Fibroblast of lung (primary cell): Measurements from ENCODE around the gene NCAM2. TPM values are rescaled to one million over a fixed set of nuclear protein-coding genes. Genes with fewer than 3 reads are reported as not detected.
A peak's percentile ranks its signal among the peaks of the same experiment; 100 is the strongest.

Experiments used
- DNase-seq, 2 donors: peaks; one replicate each; pipeline versions ENCODE4 v3.0.0 to v3.0.0-alpha.2; 2010; ENCODE audit warnings: low read depth in 2 of 2
- H2AFZ ChIP-seq: 2 replicates; pipeline ENCODE4 v1.5.1; 2012; ENCODE audit warnings: low read length, control low read depth, inconsistent platforms
- H3K27ac ChIP-seq: 2 replicates; pipeline ENCODE4 v1.5.1; 2011; ENCODE audit warnings: low read length, control low read depth; ENCODE audit not compliant: insufficient read depth
- H3K27me3 ChIP-seq: 2 replicates; pipeline ENCODE4 v1.5.1; 2011; ENCODE audit warnings: mild to moderate bottlenecking, low read length; ENCODE audit not compliant: control insufficient read depth, insufficient read depth
- H3K36me3 ChIP-seq: 2 replicates; pipeline ENCODE4 v1.5.1; 2011; ENCODE audit warnings: low read length; ENCODE audit not compliant: control insufficient read depth, insufficient read depth
- H3K4me1 ChIP-seq: 2 replicates; pipeline ENCODE4 v1.5.1; 2011; ENCODE audit warnings: low read length; ENCODE audit not compliant: control insufficient read depth, insufficient read depth; ENCODE audit errors: extremely low read depth
- H3K4me2 ChIP-seq: 2 replicates; pipeline ENCODE4 v1.5.1; 2011; ENCODE audit warnings: low read length, control low read depth; ENCODE audit not compliant: insufficient read depth; ENCODE audit errors: extremely low read depth
- H3K4me3 ChIP-seq, 4 experiments: fragments of 200-600 bp in 1 of 4; sonication (generic) in 1 of 4; replicated peaks in 1 of 4; 2 replicates each; pipeline ENCODE4 v1.5.1; 2011 to 2016; ENCODE audit warnings: low read length in 4 of 4, low read depth in 3 of 4, mild to moderate bottlenecking in 3 of 4, control low read depth in 2 of 4, inconsistent platforms in 1 of 4, mixed read lengths in 1 of 4; ENCODE audit not compliant: insufficient read depth in 1 of 4; ENCODE audit errors: control extremely low read depth in 1 of 4
- H3K79me2 ChIP-seq: 2 replicates; pipeline ENCODE4 v1.5.1; 2012; ENCODE audit warnings: mild to moderate bottlenecking, low read length, inconsistent platforms; ENCODE audit not compliant: control insufficient read depth, insufficient read depth
- H3K9ac ChIP-seq: 2 replicates; pipeline ENCODE4 v1.5.1; 2011; ENCODE audit warnings: mild to moderate bottlenecking, low read length, control low read depth; ENCODE audit not compliant: insufficient read depth
- H3K9me3 ChIP-seq: 2 replicates; pipeline ENCODE4 v1.5.1; 2012; ENCODE audit warnings: low read depth, low read length; ENCODE audit not compliant: control insufficient read depth, insufficient read depth
- H4K20me1 ChIP-seq: 2 replicates; pipeline ENCODE4 v1.5.1; 2011; ENCODE audit warnings: low read length; ENCODE audit not compliant: control insufficient read depth, insufficient read depth; ENCODE audit errors: extremely low read depth
- EZH2 ChIP-seq: IDR thresholded peaks from 2 replicates; pipeline ENCODE4 v1.5.1; 2012; ENCODE audit warnings: low read length, control low read depth, mild to moderate bottlenecking; ENCODE audit errors: missing control alignments
- polyA plus RNA-seq, 2 donors: library from polyadenylated mRNA; depleted of rRNA in 1 of 2; stranded (reverse) in 1 of 2; unstranded in 1 of 2; fragments of >200 nt; gene quantifications; 2 replicates each; pipeline ENCODE4 v1.2.1, GENCODE V29; 2011 to 2012; ENCODE audit warnings: missing spikeins in 1 of 2
- total RNA-seq: library from RNA; depleted of rRNA; stranded (reverse); fragments of >200 nt; gene quantifications from 2 replicates; pipeline ENCODE4 v1.2.1, GENCODE V29; 2014
- TF ChIP-seq, protein P1 (sequence below), 2 donors: IDR thresholded peaks in 1 of 2; conservative IDR thresholded peaks in 1 of 2; 1 replicate in 1 of 2; 2 replicates in 1 of 2; pipeline ENCODE4 v1.5.1; 2011 to 2012; ENCODE audit warnings: low read length in 2 of 2, control low read depth in 1 of 2, inconsistent platforms in 1 of 2, low read depth in 1 of 2, mild to moderate bottlenecking in 1 of 2

NCAM2 gene
- total and polyA plus RNA-seq, 2 donors (not counting 1 experiment from before 2014, with no cell fraction given) = 5.6 to 11.1 TPM

DNA sequence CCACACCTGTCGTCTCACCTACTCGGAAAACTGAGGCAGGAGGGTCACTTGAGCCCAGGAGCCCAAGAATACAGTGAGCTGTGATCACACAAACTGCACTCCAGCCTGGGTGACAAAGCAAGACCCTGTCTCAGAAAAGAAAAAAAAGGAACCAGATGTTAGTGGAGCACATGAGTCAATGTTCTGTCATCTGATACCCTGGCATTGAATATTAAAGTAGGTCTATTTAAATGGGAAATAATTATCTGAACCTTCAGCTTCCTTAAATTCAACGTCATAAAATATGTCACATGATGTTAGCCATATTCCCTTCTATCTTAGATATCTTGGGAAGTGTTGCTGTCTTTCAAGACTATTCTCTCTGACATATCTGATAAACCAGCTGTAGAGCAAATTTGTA lies 47.3 kb downstream of the NCAM2 start:
- H3K79me2 ChIP-seq = no peaks in the 10 kb centered on the region
- no peak overlapping the region for H2AFZ ChIP-seq
- peak; percentile 23 to 37 for DNase-seq
- H3K27ac ChIP-seq = no peak overlapping the region
- no peaks in the 10 kb centered on the region for H3K9me3 ChIP-seq
- H3K36me3 ChIP-seq = no peaks in the 10 kb centered on the region
- H3K4me3 ChIP-seq = no peak overlapping the region
- H3K9ac ChIP-seq = no peak overlapping the region
- no peaks in the 10 kb centered on the region for H4K20me1 ChIP-seq
- no peak for TF ChIP-seq EZH2
- TF ChIP-seq, protein P1, sequence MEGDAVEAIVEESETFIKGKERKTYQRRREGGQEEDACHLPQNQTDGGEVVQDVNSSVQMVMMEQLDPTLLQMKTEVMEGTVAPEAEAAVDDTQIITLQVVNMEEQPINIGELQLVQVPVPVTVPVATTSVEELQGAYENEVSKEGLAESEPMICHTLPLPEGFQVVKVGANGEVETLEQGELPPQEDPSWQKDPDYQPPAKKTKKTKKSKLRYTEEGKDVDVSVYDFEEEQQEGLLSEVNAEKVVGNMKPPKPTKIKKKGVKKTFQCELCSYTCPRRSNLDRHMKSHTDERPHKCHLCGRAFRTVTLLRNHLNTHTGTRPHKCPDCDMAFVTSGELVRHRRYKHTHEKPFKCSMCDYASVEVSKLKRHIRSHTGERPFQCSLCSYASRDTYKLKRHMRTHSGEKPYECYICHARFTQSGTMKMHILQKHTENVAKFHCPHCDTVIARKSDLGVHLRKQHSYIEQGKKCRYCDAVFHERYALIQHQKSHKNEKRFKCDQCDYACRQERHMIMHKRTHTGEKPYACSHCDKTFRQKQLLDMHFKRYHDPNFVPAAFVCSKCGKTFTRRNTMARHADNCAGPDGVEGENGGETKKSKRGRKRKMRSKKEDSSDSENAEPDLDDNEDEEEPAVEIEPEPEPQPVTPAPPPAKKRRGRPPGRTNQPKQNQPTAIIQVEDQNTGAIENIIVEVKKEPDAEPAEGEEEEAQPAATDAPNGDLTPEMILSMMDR (conservative IDR thresholded peaks at IDR 0.05 in 1 of 2, IDR thresholded peaks at IDR 0.05 in 1 of 2; ENCODE audit: low read depth in 1 of 2, low read length in 2 of 2) = no peak
- H3K4me2 ChIP-seq = no peak overlapping the region
- H3K27me3 ChIP-seq = no peaks in the 10 kb centered on the region
- H3K4me1 ChIP-seq = no peaks in the 10 kb centered on the region

DNA sequence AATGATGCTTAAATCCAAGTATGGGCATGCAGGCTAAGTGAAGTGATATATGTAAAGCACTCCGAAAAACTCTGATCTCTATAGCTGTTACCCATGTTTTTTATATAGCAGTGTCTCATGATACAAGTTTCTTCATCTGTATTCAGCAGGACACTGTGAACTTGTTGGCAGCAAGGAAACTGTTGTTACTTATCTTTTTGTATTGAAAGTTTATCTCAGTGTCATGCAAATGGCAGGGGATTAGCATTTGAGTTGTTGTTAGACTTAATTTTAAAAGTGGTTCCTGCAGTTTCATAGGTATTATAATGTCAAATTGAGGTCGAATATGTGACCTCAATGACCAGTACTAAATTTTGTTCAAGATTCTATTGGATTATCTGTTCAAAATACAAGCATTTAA lies 47.9 kb downstream of the NCAM2 start:
- DNase-seq = no peak
- TF ChIP-seq, protein P1 (conservative IDR thresholded peaks at IDR 0.05 in 1 of 2, IDR thresholded peaks at IDR 0.05 in 1 of 2; ENCODE audit: low read depth in 1 of 2, low read length in 2 of 2) = no peak
- TF ChIP-seq EZH2 = no peak
- H3K4me2 ChIP-seq = no peak overlapping the region
- no peaks in the 10 kb centered on the region for H3K4me1 ChIP-seq
- H3K36me3 ChIP-seq = no peaks in the 10 kb centered on the region
- H3K27ac ChIP-seq = no peak overlapping the region
- H4K20me1 ChIP-seq = no peaks in the 10 kb centered on the region
- H3K4me3 ChIP-seq = no peak overlapping the region
- H3K27me3 ChIP-seq = no peaks in the 10 kb centered on the region
- no peaks in the 10 kb centered on the region for H3K79me2 ChIP-seq
- no peaks in the 10 kb centered on the region for H3K9me3 ChIP-seq
- no peak overlapping the region for H3K9ac ChIP-seq
- H2AFZ ChIP-seq = no peak overlapping the region

DNA sequence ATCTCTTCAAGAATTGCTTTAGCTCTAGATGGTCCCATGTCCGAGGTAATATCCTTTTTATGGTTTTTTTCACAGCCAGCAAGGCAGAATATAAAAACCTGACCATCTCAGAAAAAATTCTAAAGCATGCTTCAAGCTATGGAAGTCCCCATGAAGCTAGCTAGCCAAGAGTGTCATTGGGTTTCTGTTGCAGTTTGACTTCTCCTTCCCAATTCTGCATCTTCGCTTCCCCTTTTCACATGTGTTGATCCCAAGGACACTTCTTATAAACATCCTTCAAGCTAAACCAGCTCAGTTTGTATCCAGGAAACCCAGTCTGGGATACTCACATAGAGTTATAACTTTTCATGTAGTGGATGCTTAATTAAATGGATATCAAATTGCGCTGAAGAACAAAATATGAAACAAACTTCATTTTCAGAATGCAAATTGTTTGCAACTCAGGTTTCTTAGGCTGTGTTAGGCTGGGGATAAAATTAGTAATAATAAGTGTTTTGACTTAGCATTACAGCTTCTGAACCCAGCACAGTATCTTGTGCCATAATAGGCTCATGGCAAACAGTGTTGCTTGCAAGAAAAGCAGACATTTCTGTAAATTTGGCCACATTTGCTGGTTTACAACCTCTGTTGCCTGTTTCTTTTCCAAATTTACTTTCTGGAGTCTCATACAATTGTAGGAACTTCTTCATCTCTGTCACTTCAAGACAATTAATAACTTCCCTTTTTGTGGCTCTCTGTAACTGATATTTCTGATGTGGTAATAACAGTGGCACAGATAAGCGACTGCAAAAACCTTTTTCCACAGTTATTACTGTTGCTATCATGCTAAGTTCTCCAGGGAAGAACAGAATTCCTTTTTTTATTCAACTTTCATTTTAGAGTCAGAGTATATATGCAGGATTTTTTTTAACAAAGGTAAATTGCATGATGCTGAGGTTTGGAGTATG lies 53.2 kb downstream of the NCAM2 start:
- no peak overlapping the region for H3K4me3 ChIP-seq
- TF ChIP-seq EZH2 = no peak
- TF ChIP-seq, protein P1 (conservative IDR thresholded peaks at IDR 0.05 in 1 of 2, IDR thresholded peaks at IDR 0.05 in 1 of 2; ENCODE audit: low read depth in 1 of 2, low read length in 2 of 2) = no peak
- no peak overlapping the region for H3K27ac ChIP-seq
- H3K4me2 ChIP-seq = no peak overlapping the region
- H3K4me1 ChIP-seq = no peaks in the 10 kb centered on the region
- H3K9ac ChIP-seq = no peak overlapping the region
- DNase-seq = no peak
- no peaks in the 10 kb centered on the region for H3K9me3 ChIP-seq
- no peaks in the 10 kb centered on the region for H3K79me2 ChIP-seq
- H4K20me1 ChIP-seq = no peaks in the 10 kb centered on the region
- H2AFZ ChIP-seq = no peak overlapping the region
- no peaks in the 10 kb centered on the region for H3K27me3 ChIP-seq
- H3K36me3 ChIP-seq = no peaks in the 10 kb centered on the region
